Activated CD4-positive, CD25-positive, alpha-beta regulatory T cell (primary cell): Measurements from ENCODE around the gene SLC26A1.
A peak's percentile ranks its signal among the peaks of the same experiment; 100 is the strongest.

Source experiments
- DNase-seq, 4 experiments: peaks; one replicate each; lab custom pipeline; 2025; lab: John Stamatoyannopoulos, UW

SLC26A1 gene

GRCh38 chr4:998096-998691 lies 5.0 kb upstream of the SLC26A1 start:
- DNase-seq, result no peak

- no peak for DNase-seq
Measured at GRCh38 chr4:997375-998071, 4.3 kb upstream of the SLC26A1 start.

DNA sequence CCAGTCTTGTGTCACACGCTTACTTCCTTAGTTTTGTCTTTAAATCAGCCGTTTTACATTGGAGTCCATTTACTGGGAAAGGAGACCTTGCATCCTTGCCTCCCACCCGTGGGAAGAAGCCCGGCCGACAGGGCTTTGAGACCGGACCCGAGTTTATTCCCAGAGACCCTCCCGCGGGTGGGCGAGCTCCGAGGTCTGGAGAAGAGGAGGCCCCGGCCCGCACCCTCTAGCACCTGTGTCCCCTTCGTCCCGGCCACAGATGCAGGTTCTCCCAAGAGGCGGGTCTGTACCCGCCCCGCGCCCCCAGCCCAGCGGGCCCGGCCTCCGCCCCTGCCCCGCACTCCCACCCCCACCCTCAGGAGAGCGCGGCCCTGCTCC lies 3.8 kb upstream of the SLC26A1 start:
- no peak for DNase-seq

DNA sequence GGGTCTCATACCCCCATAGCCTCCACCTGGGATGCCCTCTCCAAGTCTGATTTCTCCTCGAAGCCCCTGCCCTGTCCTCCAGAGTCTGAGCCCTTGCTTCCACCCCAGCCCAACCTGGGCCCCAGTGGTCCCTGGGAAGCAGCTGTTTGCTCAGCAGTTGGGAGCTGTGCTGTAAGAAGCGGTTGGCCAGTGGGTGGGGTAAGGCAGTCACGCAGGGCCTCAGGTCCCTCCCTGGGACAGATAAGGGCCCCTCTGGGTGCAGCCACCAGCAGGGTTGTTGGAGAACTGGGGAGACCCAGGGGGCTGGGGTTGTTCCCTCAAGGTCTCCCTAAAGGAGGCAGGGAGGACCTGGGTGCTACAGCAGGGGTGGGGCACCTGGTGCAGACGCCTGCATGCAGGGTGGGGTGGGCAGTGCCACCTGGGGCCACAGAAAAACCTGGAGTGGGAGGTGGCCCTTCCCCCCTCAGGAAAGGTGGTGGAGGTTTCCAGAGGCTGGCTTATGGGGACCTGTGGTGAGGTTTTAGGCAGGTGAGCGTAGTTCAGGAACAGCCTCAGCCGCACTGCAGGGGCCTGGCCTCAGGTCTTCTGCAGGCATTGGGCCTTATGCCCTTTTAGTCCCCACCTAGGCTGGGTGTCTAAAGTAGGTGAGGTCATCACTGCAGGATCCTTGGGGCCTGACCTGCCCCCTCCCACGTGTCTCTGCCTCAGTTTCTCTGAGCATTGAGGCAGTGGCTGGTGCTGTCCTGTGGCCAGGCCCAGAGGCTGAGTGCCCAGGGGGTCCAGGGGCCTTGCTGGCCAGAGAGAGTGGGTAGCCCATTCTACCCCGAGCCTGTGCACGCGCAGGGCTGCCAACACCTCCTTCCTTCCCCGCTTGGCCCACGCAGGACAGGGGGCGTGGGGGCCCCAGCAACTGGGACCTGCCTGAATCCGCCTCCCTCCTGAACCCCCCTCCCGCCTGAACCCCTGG lies 3.1 kb upstream of the SLC26A1 start:
- DNase-seq, result no peak

DNA sequence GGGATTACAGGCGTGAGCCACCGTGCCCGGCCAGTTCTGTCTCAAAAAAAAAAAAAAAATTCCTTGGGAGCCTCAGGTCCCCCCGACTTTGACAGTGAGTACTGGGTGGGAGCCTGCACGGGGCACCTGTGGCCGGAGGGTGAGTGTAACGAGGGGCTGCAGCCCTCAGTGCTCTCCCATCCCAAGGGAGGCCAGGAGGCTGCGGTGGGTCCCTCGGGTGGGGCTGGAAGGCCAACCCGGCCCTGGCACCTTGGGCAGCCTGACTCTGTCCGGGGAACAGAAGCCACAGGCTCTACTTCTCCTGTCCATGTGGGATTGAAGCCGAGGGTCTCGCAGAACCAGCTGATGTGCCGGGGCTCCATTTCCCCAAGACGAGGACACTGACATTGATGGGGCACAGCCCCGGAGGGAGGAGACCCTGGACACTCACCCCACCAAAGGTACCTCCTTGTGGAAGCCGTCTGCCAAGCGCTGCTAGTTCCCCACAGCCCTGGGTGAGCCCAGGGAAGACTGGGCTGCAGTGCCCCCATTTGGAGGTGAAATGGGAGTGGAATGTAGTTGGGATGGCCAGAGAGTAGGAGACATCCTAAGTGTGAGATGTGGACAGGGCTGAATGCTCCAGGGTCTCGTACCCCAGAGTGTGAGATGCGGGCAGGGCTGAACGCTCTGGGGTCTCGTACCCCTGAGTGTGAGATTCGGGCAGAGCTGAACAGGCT lies 2.3 kb upstream of the SLC26A1 start:
- DNase-seq, result no peak

DNA sequence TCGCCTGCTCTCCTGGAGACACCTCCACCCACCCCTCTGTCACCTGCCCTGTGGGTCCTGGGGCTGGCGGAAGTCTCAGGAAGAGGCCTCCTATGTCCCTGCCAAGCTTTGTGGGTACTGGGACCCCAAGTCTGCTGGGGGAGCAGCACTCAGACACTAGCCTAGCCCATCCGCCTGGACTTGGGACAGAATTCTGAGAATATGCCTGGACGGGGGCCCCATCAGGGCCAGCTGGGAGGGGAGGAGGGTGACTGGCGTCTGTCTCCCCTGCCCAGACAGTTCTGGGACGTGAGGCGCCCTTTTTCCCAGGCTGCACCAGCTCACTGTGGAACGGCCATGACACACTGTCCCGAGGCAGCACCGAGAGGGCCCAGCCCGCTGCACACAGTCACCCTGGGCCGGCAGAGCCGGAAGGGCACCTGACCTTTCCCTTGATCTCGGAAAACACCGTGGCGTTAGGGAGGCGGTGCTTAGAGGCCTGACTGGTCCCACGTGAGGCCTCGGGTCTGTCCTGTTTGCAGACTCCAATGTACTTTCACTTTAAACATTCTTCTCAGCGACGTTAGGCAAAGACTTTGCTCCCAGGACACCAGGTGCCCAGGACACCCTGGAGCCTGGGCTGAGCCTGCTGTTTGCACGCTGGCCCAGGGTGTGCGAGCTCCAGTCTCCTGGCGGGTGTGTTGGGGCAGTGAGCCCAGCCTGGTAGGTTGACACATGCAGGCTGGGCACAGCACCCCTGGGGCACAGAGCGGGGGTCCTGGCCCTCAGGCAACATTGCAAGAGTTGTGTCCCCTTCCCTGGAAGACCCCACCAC lies 700 bp downstream of the SLC26A1 start:
- no peak for DNase-seq

- DNase-seq, result no peak
Measured at GRCh38 chr4:991451-992296, 1.5 kb downstream of the SLC26A1 start.

DNA sequence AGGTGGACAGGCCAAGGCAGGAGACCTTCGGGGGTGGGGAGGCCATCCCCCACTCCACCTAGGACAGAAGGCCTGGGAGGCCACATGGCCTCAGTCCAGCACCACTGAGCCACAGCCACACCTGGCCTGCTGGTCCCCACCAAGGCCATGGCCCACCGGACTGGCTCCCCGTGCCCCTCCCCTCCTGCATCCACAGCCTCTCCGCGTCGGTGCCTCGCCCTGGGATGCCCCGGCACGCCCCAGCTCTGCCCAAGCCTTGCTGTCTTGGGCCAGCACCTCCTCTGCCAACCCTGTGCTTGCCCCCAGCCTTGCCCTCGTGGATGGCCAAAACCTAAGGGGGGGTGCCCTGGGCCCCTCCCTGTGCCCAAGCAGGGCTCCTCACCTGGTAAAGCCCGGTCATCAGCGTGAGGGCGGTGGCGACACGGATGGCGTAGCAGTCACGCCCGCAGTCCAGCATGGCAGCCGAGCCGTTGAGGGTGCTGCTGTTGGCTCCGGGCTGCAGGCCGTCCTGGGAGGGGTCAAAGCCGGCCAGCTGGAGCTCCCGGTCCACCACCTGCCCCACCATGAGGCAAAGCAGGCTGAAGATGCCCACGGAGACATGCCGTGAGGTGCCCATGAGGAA lies 2.3 kb downstream of the SLC26A1 start:
- DNase-seq, result no peak

GRCh38 chr4:989722-990471 lies 3.3 kb downstream of the SLC26A1 start:
- no peak for DNase-seq

GRCh38 chr4:988726-989721 lies 4.2 kb downstream of the SLC26A1 start:
- no peak for DNase-seq

- DNase-seq, result no peak
Measured at GRCh38 chr4:987624-988513, 5.3 kb downstream of the SLC26A1 start.

DNA sequence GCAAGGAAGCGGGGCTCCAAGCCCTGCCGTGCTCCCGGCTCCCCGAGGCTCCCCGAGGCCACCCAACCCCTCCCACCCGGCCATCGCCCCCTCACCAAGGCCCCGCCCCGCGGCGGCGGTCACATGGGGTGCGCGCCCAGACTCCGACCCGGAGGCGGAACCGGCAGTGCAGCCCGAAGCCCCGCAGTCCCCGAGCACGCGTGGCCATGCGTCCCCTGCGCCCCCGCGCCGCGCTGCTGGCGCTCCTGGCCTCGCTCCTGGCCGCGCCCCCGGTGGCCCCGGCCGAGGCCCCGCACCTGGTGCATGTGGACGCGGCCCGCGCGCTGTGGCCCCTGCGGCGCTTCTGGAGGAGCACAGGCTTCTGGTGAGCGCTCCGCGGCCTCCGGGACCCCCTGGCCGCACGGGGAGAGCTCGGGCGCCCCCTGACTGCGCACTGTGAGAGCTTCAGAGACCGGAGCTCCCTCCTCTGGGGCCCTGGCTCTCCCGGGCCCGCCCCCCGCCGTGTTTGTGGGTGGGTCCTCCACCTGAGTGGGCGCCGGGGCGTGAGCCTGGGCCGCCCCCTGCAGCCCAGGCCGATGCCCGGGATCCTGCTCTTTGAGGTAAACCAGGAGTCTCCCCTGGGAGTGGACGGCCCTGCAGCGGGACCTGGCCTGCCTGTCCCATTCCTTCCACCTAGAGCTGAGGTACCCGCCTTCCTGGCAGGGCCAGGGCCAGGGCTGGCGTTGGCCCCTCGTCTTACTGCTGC lies 6.2 kb downstream of the SLC26A1 start, which contains the start of gene IDUA:
TSS of gene IDUA (plus strand) at position 166 of the 745 bp plus-strand sequence. CDS start at position 207, 41 bp downstream.
- peak; percentile 57 to 81 (median 70) for DNase-seq

- DNase-seq, result no peak
Measured at GRCh38 chr4:986428-986878, 6.8 kb downstream of the SLC26A1 start.

- DNase-seq, result peak; percentile 38 to 60 (median 48)
Measured at GRCh38 chr4:985123-985830, 7.9 kb downstream of the SLC26A1 start.
